H1 (cell line): ENCODE results near the gene EDEM1. TPM values are rescaled to one million over a fixed set of nuclear protein-coding genes. Genes with fewer than 3 reads are reported as not detected.

Source experiments
- CTCF ChIA-PET: fragments of 300-600 bp; sonication (Branson Sonifier 250); formaldehyde crosslinking; loops from one replicate; lab custom pipeline; 2021; ENCODE audit not compliant: partially characterized antibody; lab: Charles Lee
- POLR2A ChIA-PET: fragments of 300-600 bp; sonication (Branson Sonifier 250); formaldehyde crosslinking; loops from one replicate; lab custom pipeline; 2021; ENCODE audit warnings: inconsistent platforms; ENCODE audit not compliant: partially characterized antibody; lab: Charles Lee
- DNase-seq, 2 experiments: peaks; one replicate each; pipeline versions ENCODE4 v3.0.0 to v3.0.0-alpha.2; 2010 to 2022; ENCODE audit warnings: low spot score in 2 of 2, low read depth in 1 of 2, mixed read lengths in 1 of 2
- FAIRE-seq: peaks from 2 replicates; lab custom pipeline; 2011; peaks lifted over from hg19 to GRCh38; lab: Jason Lieb, UNC
- H2AFZ ChIP-seq: 2 replicates; pipeline ENCODE4 v1.8.1; 2012; ENCODE audit warnings: low read length, inconsistent platforms
- H2AK5ac ChIP-seq: 2 replicates; pipeline ENCODE4 v1.6.1; 2013; ENCODE audit warnings: low read depth, low read length
- H2BK120ac ChIP-seq: replicated peaks from 2 replicates; pipeline ENCODE3; 2013; ENCODE audit warnings: low read depth, low read length, inconsistent platforms
- H2BK12ac ChIP-seq: 2 replicates; pipeline ENCODE4 v1.6.1; 2013; ENCODE audit warnings: low read depth, low read length
- H2BK15ac ChIP-seq: 2 replicates; pipeline ENCODE4 v1.6.1; 2013; ENCODE audit warnings: low read length
- H2BK20ac ChIP-seq: 2 replicates; pipeline ENCODE4 v1.6.1; 2013; ENCODE audit warnings: low read length
- H2BK5ac ChIP-seq: 2 replicates; pipeline ENCODE4 v1.6.1; 2013; ENCODE audit warnings: low read depth, low read length
- H3K14ac ChIP-seq: 2 replicates; pipeline ENCODE4 v1.6.1; 2013; ENCODE audit warnings: inconsistent platforms; ENCODE audit not compliant: insufficient read length
- H3K18ac ChIP-seq: 2 replicates; pipeline ENCODE4 v1.6.1; 2013; ENCODE audit warnings: low read length; ENCODE audit errors: extremely low read depth
- H3K23ac ChIP-seq: 2 replicates; pipeline ENCODE4 v1.6.1; 2013; ENCODE audit warnings: inconsistent platforms; ENCODE audit not compliant: insufficient read length
- H3K23me2 ChIP-seq: 2 replicates; pipeline ENCODE4 v1.6.1; 2013; ENCODE audit warnings: low read depth, low read length
- H3K27ac ChIP-seq: 2 replicates; pipeline ENCODE4 v1.6.1; 2011; ENCODE audit warnings: low read depth, low read length, inconsistent platforms
- H3K27me3 ChIP-seq, 4 experiments: replicated peaks in 1 of 4; 1 replicate in 1 of 4; 2 replicates in 3 of 4; pipeline versions ENCODE4 v1.6.1 to v1.8.1; 2011 to 2013; ENCODE audit warnings: low read length in 3 of 4, mild to moderate bottlenecking in 3 of 4, inconsistent platforms in 2 of 4, mixed read lengths in 2 of 4, moderate library complexity in 1 of 4; ENCODE audit not compliant: control insufficient read depth in 3 of 4, insufficient read depth in 3 of 4; ENCODE audit errors: extremely low read depth in 1 of 4
- H3K36me3 ChIP-seq, 4 experiments: 2 replicates each; pipeline versions ENCODE4 v1.6.1 to v1.8.1; 2011 to 2013; ENCODE audit warnings: mild to moderate bottlenecking in 4 of 4, low read length in 3 of 4, moderate library complexity in 2 of 4, control low read depth in 1 of 4, inconsistent platforms in 1 of 4; ENCODE audit not compliant: insufficient read depth in 4 of 4, control insufficient read depth in 2 of 4
- H3K4ac ChIP-seq: replicated peaks from 2 replicates; pipeline ENCODE3; 2013; ENCODE audit warnings: low read length, low read depth, mixed read lengths, inconsistent platforms; ENCODE audit not compliant: insufficient read length
- H3K4me1 ChIP-seq, 4 experiments: replicated peaks in 1 of 4; 1 replicate in 1 of 4; 2 replicates in 3 of 4; pipeline versions ENCODE4 v1.6.1 to v1.8.1; 2011 to 2013; ENCODE audit warnings: low read length in 3 of 4, inconsistent platforms in 2 of 4, mixed read lengths in 1 of 4; ENCODE audit not compliant: insufficient read depth in 4 of 4, control insufficient read depth in 3 of 4
- H3K4me2 ChIP-seq, 2 experiments: 2 replicates each; pipeline versions ENCODE4 v1.6.1 to v1.8.1; 2011 to 2013; ENCODE audit warnings: low read depth in 2 of 2, low read length in 2 of 2, control low read depth in 1 of 2, inconsistent platforms in 1 of 2, mild to moderate bottlenecking in 1 of 2; ENCODE audit not compliant: insufficient read depth in 1 of 2
- H3K4me3 ChIP-seq, 4 experiments: fragments of 200-600, 300-600 bp in 1 of 4; sonication (generic), shearing (Covaris generic), sonication (Bioruptor Twin) in 1 of 4; 2 replicates each; pipeline versions ENCODE4 v1.5.1 to v1.8.1; 2011 to 2016; ENCODE audit warnings: low read length in 4 of 4, low read depth in 3 of 4, control low read depth in 2 of 4, inconsistent platforms in 2 of 4, mild to moderate bottlenecking in 2 of 4, mixed read lengths in 1 of 4, moderate library complexity in 1 of 4; ENCODE audit not compliant: insufficient read depth in 2 of 4; ENCODE audit errors: extremely low read depth in 1 of 4
- H3K56ac ChIP-seq: replicated peaks from 2 replicates; pipeline ENCODE3; 2013; ENCODE audit warnings: low read depth, mild to moderate bottlenecking, mixed read lengths, low read length, inconsistent platforms; ENCODE audit not compliant: insufficient read length
- H3K79me1 ChIP-seq: 2 replicates; pipeline ENCODE4 v1.6.1; 2013; ENCODE audit warnings: low read depth, low read length, control low read depth
- H3K79me2 ChIP-seq, 2 experiments: 2 replicates each; pipeline versions ENCODE4 v1.6.1 to v1.8.1; 2012 to 2013; ENCODE audit warnings: low read length in 2 of 2, mild to moderate bottlenecking in 2 of 2, inconsistent platforms in 1 of 2; ENCODE audit not compliant: insufficient read depth in 2 of 2, control insufficient read depth in 1 of 2
- H3K9ac ChIP-seq, 4 experiments: replicated peaks in 1 of 4; 1 replicate in 1 of 4; 2 replicates in 3 of 4; pipeline versions ENCODE4 v1.6.1 to v1.8.1; 2011 to 2013; ENCODE audit warnings: low read depth in 3 of 4, low read length in 3 of 4, control low read depth in 2 of 4, mild to moderate bottlenecking in 2 of 4, moderate library complexity in 2 of 4, inconsistent platforms in 1 of 4; ENCODE audit errors: extremely low read depth in 1 of 4
- H3K9me3 ChIP-seq, 2 experiments: 2 replicates each; pipeline versions ENCODE4 v1.6.1 to v1.8.1; 2012 to 2013; ENCODE audit warnings: mild to moderate bottlenecking in 2 of 2, moderate library complexity in 2 of 2, control low read depth in 1 of 2, inconsistent platforms in 1 of 2, low read depth in 1 of 2, low read length in 1 of 2, mixed read lengths in 1 of 2; ENCODE audit not compliant: insufficient read depth in 2 of 2
- H4K20me1 ChIP-seq, 2 experiments: replicated peaks in 1 of 2; 2 replicates each; pipeline versions ENCODE3 to v1.8.1; 2011 to 2013; ENCODE audit warnings: inconsistent platforms in 2 of 2, low read length in 2 of 2, mild to moderate bottlenecking in 1 of 2; ENCODE audit not compliant: insufficient read depth in 2 of 2, control insufficient read depth in 1 of 2
- H4K5ac ChIP-seq: 2 replicates; pipeline ENCODE4 v1.6.1; 2013; ENCODE audit warnings: low read length, low read depth, mixed read lengths, inconsistent platforms; ENCODE audit not compliant: insufficient read length
- H4K8ac ChIP-seq: 2 replicates; pipeline ENCODE4 v1.8.0; 2013; ENCODE audit warnings: mild to moderate bottlenecking, moderate library complexity, low read length, inconsistent platforms; ENCODE audit not compliant: insufficient read depth; ENCODE audit errors: extremely low read depth
- H4K91ac ChIP-seq: replicated peaks from 2 replicates; pipeline ENCODE3; 2013; ENCODE audit warnings: low read length, mixed read lengths, inconsistent platforms; ENCODE audit not compliant: insufficient read length
- ATF3 ChIP-seq: IDR thresholded peaks from 2 replicates; pipeline ENCODE4 v1.6.1; 2011; ENCODE audit warnings: low read depth, mild to moderate bottlenecking, low read length; ENCODE audit not compliant: insufficient read depth
- BCL11A ChIP-seq, 2 experiments: IDR thresholded peaks; one replicate each; pipeline ENCODE4 v1.6.1; 2011; ENCODE audit warnings: low read depth in 2 of 2, low read length in 2 of 2, mild to moderate bottlenecking in 2 of 2
- BRCA1 ChIP-seq: IDR thresholded peaks from 2 replicates; pipeline ENCODE4 v1.6.1; 2012; ENCODE audit warnings: low read depth, low read length, improper control_type of control experiment
- CHD2 ChIP-seq: IDR thresholded peaks from 2 replicates; pipeline ENCODE4 v1.6.1; 2012; ENCODE audit warnings: low read length, improper control_type of control experiment
- CREB1 ChIP-seq: IDR thresholded peaks from 2 replicates; pipeline ENCODE4 v1.6.1; 2012; ENCODE audit warnings: inconsistent platforms
- CTBP2 ChIP-seq: IDR thresholded peaks from 2 replicates; pipeline ENCODE4 v1.7.0; 2011; ENCODE audit warnings: borderline replicate concordance, mild to moderate bottlenecking, moderate library complexity, mixed read lengths, low read length; ENCODE audit not compliant: insufficient read depth, insufficient read length
- JUND ChIP-seq: IDR thresholded peaks from 2 replicates; pipeline ENCODE4 v1.6.1; 2011; ENCODE audit warnings: mild to moderate bottlenecking, improper control_type of control experiment, low read length
- POLR2A ChIP-seq, 2 experiments: IDR thresholded peaks; 1 replicate in 1 of 2; 2 replicates in 1 of 2; pipeline ENCODE4 v1.6.1; 2011; ENCODE audit warnings: low read depth in 2 of 2, low read length in 2 of 2, mild to moderate bottlenecking in 2 of 2; ENCODE audit errors: control extremely low read depth in 1 of 2
- RNF2 ChIP-seq: fragments of 200-900, 300-1000 bp; sonication (generic); IDR thresholded peaks from 2 replicates; pipeline ENCODE4 v1.7.1; 2016; ENCODE audit warnings: borderline replicate concordance, low read depth, mild to moderate bottlenecking, antibody characterized with exemption, low read length; ENCODE audit not compliant: poor library complexity, severe bottlenecking; ENCODE audit errors: missing control alignments
- SIRT6 ChIP-seq: IDR thresholded peaks from one replicate; pipeline ENCODE4 v1.7.1; 2012; ENCODE audit warnings: low read length, inconsistent platforms
- TAF1 ChIP-seq: IDR thresholded peaks from 2 replicates; pipeline ENCODE4 v1.6.1; 2011; ENCODE audit warnings: mild to moderate bottlenecking, low read depth, low read length
- USF2 ChIP-seq: IDR thresholded peaks from 2 replicates; pipeline ENCODE4 v1.6.1; 2011; ENCODE audit warnings: low read length, improper control_type of control experiment
- WGBS, 2 experiments: shearing (Covaris generic) in 1 of 2; methylation state at CpG; one replicate each; pipeline versions ENCODE4 v1.1.6 to v1.1.7; 2013 to 2015; ENCODE audit warnings: low lambda C conversion rate in 2 of 2, mixed read lengths in 2 of 2, inconsistent platforms in 1 of 2, low coverage in 1 of 2, missing lambda C conversion rate in 1 of 2; ENCODE audit not compliant: insufficient replicate concordance in 2 of 2, insufficient coverage in 1 of 2, insufficient read length in 1 of 2; ENCODE audit errors: extremely low coverage in 1 of 2, missing lambda C conversion rate in 1 of 2; 5-methylcytosine and 5-hydroxymethylcytosine counted together
- polyA plus RNA-seq, 7 experiments: library from polyadenylated mRNA; depleted of rRNA in 3 of 7; stranded (reverse) in 5 of 7; unstranded in 2 of 7; fragments of >200 nt in 5 of 7; fragments of 200-250 nt in 2 of 7; gene quantifications; 1 replicate in 5 of 7; 2 replicates in 1 of 7; 4 replicates in 1 of 7; pipeline versions ENCODE4 v1.2.1 to v1.2.3, GENCODE V29; 2011 to 2013; ENCODE audit warnings: missing spikeins in 2 of 7, mixed read lengths in 2 of 7
- total RNA-seq: library from RNA; stranded (reverse); fragmentation: NEBNext Ultra II Directional; extraction: Animal tissue kit (Norgen Biotek cat#: 25700); gene quantifications from 2 replicates; pipeline ENCODE4 v1.2.1, GENCODE V29; 2021

Gene EDEM1
- total and polyA plus RNA-seq, 2 of the 8 experiments (the other 6 are each of a cell fraction or from before 2014, with no cell fraction given): 4.8 to 16.4 TPM

GRCh38 chr3:5227812-5228211, 40.3 kb downstream of the EDEM1 start:
- Histone ChIP-seq H4K5ac (no peak overlapping the region), H3K14ac (no peak overlapping the region), H3K4me2 (no peak overlapping the region), H3K27ac (no peak overlapping the region), H3K79me1 (no peaks in the 10 kb centered on the region), H2AK5ac (no peak overlapping the region), H3K4me3 (no peak overlapping the region), H3K18ac (no peak overlapping the region), H2AFZ (no peak overlapping the region), H4K20me1 (no peaks in the 10 kb centered on the region), H4K8ac (no peak overlapping the region), H2BK5ac (no peak overlapping the region), H3K23ac (no peak overlapping the region), H3K56ac (no peak overlapping the region), H3K27me3 (no peaks in the 10 kb centered on the region), H3K4me1 (peaks cover 0 to 2% (median 2%) of the 10 kb centered on the region in 4 experiments; a peak in 3 of 7 replicates), H3K9me3 (no peaks in the 10 kb centered on the region), H3K9ac (no peak overlapping the region), H4K91ac (no peak overlapping the region), H3K36me3 (no peaks in the 10 kb centered on the region), H3K4ac (no peak overlapping the region), H2BK20ac (no peak overlapping the region), H2BK120ac (no peak overlapping the region), H2BK12ac (no peak overlapping the region), H3K79me2 (no peaks in the 10 kb centered on the region), H3K23me2 (no peaks in the 10 kb centered on the region), H2BK15ac (no peak overlapping the region)
- FAIRE-seq (no peak), DNase-seq (no peak)
- 91% methylated on average over 6 of the region's 6 CpGs; no CpG with 5 or more reads in 1 of the 2 experiments for WGBS, 2 experiments
- ChIA-PET POLR2A (interaction anchor here (1.7 kb wide), 1 partner anchor 105 kb away, joined by 5 read pairs; no protein-coding TSS in a partner anchor), CTCF (interaction anchor here (0.6 to 1.5 kb wide), 12 partner anchors 9 to 560 kb away, joined by 3 to 7 read pairs (median 4); no protein-coding TSS in a partner anchor)
- TF ChIP-seq ATF3: no peak
- no peak for TF ChIP-seq USF2
- no peak for TF ChIP-seq BCL11A (IDR thresholded peaks at IDR 0.05; ENCODE audit: low read depth in 2 of 2, low read length in 2 of 2)
- TF ChIP-seq CTBP2: no peak
- TF ChIP-seq POLR2A (IDR thresholded peaks at IDR 0.05; ENCODE audit: control extremely low read depth in 1 of 2, low read depth in 2 of 2, low read length in 2 of 2): no peak
- no peak for TF ChIP-seq TAF1
- TF ChIP-seq RNF2: no peak
- no peak for TF ChIP-seq CREB1
- no peak for TF ChIP-seq JUND
- TF ChIP-seq CHD2: no peak
- TF ChIP-seq SIRT6: no peak
- TF ChIP-seq BRCA1: no peak
